GM21786 (cell line): Measurements from ENCODE around the gene NPY2R.
A peak's percentile ranks its signal among the peaks of the same experiment; 100 is the strongest.

Experiments used
- ATAC-seq: cut with Tn5 transposase; IDR thresholded peaks from one replicate; pipeline ENCODE4 v1.9.1; 2021; ENCODE audit not compliant: unreplicated experiment

Gene NPY2R

DNA sequence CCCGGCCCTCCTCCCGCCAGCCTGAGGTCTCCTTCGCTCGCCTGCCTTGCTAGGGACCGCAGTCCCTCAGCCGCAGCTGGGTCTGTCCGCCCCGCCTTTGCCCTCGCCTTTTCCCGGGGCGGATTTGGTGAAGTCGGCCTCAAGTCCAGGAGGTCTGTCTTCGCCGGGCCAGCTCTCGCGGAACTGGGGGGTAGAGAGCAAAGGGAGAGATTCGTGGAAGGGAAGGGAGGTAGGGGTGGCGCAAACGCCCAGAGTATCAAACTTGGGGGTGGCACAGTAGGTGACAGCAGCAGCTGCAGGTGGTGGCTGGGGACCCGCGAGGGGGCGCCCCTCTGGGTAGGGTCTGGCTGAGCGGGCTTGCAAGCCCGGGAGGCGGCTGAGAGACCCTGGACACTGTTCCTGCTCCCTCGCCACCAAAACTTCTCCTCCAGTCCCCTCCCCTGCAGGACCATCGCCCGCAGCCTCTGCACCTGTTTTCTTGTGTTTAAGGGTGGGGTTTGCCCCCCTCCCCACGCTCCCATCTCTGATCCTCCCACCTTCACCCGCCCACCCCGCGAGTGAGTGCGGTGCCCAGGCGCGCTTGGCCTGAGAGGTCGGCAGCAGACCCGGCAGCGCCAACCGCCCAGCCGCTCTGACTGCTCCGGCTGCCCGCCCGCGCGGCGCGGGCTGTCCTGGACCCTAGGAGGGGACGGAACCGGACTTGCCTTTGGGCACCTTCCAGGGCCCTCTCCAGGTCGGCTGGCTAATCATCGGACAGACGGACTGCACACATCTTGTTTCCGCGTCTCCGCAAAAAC lies at the start of gene NPY2R:
Gene NPY2R, plus strand, starts transcription at position 379 of the 797 bp plus-strand sequence. CDS start 5,304 bp downstream, outside the sequence.
- ATAC-seq: no peak

GRCh38 chr4:155161357-155161756 lies 47.1 kb upstream of the NPY2R start:
- no peak for ATAC-seq

GRCh38 chr4:155164718-155165117 lies 43.7 kb upstream of the NPY2R start:
- no peak for ATAC-seq

DNA sequence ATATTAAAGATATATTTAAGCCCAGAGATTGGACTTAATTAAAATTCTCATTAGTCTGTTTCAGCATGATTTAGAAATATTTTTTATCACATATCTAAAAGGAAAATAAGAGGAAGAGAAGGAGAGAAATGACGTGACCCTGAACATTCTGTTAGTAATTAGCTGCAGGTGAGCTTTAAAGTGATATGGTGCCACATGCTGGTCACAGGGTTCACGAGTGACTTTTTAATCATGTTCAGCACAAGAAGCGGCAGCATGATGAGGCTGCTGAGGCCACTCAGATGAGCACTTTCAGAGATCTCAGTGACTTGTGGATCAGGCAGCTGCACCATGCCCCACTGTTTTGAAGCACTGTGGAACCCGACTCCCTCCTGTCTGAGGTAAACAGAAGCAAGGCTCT lies 37.9 kb upstream of the NPY2R start:
- ATAC-seq: no peak

DNA sequence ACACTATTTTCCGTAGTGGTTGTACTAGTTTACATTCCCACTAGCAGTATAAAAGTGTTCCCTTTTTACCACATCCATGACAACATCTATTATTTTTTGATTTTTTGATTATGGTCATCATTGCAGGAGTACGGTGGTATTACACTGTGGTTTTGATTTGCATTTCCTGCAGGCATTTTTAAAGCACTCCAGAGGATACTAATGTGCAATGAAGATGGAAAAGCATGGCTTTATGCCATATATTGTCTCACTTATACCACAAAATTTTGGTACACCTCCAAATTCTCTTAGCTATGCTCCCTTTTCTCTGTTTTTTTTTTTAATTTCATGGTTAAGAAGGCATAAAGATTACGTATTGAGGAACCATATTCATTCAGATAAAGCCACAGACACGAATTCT lies 35.1 kb upstream of the NPY2R start:
- no peak for ATAC-seq

DNA sequence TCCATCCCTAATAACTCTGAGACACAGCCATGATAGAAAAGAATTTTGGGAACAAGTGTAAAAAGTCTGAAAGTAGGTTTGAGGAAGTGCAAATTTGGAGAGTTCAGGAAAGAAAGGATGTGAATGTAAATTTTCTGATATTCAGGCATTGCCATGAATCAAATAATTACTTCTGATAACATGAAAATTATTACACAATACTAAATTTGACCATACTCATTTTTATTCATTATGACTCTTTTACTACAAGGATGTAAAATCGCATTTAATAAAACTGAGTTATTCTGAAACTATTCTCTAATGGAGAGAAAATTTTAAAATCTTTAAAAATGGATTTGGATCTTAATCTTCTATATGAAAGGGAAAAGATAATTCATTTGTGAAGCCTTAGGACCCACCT lies 33.8 kb upstream of the NPY2R start:
- no peak for ATAC-seq

GRCh38 chr4:155179216-155179615 lies 29.2 kb upstream of the NPY2R start:
- no peak for ATAC-seq

DNA sequence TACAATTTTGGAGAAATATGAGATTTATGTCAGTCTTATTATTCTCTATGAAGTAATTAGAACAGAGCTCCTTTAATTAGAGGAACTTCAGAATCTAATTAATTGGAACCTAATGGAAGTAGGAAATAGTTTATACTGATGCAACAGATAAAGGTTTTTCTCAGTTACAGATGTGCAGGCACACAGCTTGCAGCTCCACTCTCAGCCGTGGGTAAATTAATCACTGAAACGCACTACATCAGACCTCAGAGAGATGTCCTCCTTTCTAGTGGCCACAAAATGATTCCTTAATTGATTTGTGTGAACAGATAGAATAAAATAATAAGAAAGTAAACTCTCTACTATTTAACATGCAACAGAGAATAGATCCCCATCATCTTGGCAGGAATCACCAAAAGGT lies 21.5 kb upstream of the NPY2R start:
- ATAC-seq: no peak

- peak; percentile 43 for ATAC-seq
Observed at GRCh38 chr4:155187989-155188388, 20.4 kb upstream of the NPY2R start.

DNA sequence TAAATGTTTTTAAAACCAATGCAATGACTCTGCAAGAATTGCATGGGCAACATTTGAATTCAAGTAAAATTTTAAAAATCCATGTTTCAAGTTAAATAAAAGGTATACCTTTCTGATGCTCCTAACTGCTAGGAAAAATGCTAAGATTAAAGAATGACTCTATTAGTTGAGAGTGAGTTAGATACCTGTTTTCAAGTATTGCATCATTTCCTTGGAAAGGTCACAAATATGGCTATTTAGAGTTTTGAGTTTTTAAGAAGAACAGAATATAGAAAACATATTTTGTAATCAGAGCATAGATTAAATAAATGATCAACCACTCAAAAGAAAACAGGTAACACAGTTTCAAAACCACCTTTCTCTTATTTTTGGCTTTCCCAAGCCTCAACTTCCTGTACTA lies 18.3 kb upstream of the NPY2R start:
- ATAC-seq: no peak

- no peak for ATAC-seq
Observed at GRCh38 chr4:155197757-155198156, 10.7 kb upstream of the NPY2R start.

GRCh38 chr4:155207534-155208257 lies 740 bp upstream of the NPY2R start:
- no peak for ATAC-seq

DNA sequence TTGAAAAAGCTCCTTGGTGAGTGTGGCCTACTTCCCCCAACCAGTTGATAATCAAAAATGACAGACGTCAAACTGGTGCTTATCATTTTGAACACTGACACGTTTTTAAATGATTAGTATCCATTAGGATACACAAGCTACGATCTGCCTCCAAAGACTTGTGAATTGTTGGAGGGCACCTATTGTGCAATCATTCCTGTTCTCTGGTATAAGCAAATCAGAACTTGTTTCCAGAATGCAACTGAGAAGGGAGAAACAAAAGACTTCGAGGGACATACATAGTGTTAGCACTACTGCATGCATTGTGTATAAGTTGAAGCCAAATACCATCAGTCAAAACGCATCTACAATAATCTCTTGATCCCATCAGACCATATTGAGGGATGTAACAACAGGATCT lies 11.6 kb downstream of the NPY2R start:
- no peak for ATAC-seq

DNA sequence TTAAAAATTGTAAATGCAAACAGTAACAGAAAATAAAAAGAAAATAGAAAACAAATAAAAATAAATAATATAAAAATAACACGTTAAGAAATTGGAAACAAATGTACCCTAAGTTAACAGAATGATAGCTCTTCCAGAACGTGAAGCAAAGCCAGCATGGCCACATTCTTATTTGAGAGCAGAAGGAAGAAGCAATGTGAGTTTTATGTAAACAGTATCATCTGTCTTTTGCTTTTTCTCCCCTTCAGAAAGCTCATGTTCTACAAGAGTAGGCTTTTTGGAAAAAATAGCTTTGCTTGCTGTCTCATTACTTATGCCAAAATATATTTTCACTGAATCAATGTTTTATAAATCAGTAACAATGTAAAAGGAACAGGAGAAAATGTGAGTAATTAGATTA lies 18.7 kb downstream of the NPY2R start:
- ATAC-seq: no peak

GRCh38 chr4:155228713-155229112 lies 20.3 kb downstream of the NPY2R start:
- no peak for ATAC-seq

GRCh38 chr4:155232432-155232831 lies 24.0 kb downstream of the NPY2R start:
- no peak for ATAC-seq

DNA sequence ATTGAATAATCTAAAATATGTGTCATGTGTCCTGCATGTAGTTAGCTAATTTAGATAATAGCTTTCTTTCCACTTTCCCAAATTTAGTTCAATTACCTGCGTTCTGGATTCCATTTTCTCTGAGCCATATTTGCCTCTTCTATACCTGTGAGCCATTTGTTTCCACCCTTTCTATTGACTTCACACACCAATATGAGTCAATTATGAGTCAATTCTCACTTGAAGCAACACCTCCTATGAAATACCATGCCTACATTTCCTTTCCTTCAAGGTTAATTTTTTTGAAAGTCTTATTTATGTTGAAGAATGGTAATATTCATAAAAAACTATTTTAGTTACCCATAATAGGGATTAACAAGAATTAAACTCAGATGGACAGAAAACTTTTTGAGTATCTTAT lies 25.8 kb downstream of the NPY2R start:
- ATAC-seq: no peak

GRCh38 chr4:155237567-155237966 lies 29.1 kb downstream of the NPY2R start:
- ATAC-seq: no peak

GRCh38 chr4:155241225-155241624 lies 32.8 kb downstream of the NPY2R start:
- ATAC-seq: no peak

- no peak for ATAC-seq
Observed at GRCh38 chr4:155241664-155242063, 33.2 kb downstream of the NPY2R start.

GRCh38 chr4:155245105-155245504 lies 36.7 kb downstream of the NPY2R start:
- no peak for ATAC-seq
